Gastroesophageal sphincter (tissue), 3 donors: ENCODE measurements around the gene UBA6.

Experiments used
- CTCF ChIP-seq, 4 experiments: fragments of 200-600 bp in 2 of 4; fragments of 450-650 bp in 2 of 4; sonication (generic) in 1 of 4; IDR thresholded peaks; one replicate each; pipeline ENCODE4 v1.5.1; 2017 to 2019; ENCODE audit warnings: antibody characterized with exemption in 4 of 4, mild to moderate bottlenecking in 2 of 4, moderate library complexity in 2 of 4
- EP300 ChIP-seq: sonication (generic); formaldehyde crosslinking; IDR thresholded peaks from one replicate; pipeline ENCODE4 v1.6.1; 2017; ENCODE audit warnings: antibody characterized with exemption, mild to moderate bottlenecking
- POLR2A ChIP-seq, 2 donors: fragments of 450-650 bp; IDR thresholded peaks; one replicate each; pipeline ENCODE4 v1.6.1; 2017; ENCODE audit warnings: antibody characterized with exemption in 2 of 2, mild to moderate bottlenecking in 2 of 2, moderate library complexity in 1 of 2

- TF ChIP-seq CTCF (IDR thresholded peaks at IDR 0.05) (no peak), EP300 (no peak), POLR2A (IDR thresholded peaks at IDR 0.05) (no peak)
Measured at GRCh38 chr4:67684839-67685531, 16.0 kb downstream of the UBA6 start.
